Uterus (tissue), 2 donors: ENCODE data around the gene BMF.

Experiments
- POLR2A ChIP-seq, 2 donors: fragments of 450-650 bp; IDR thresholded peaks; one replicate each; pipeline ENCODE4 v1.6.1; 2016; ENCODE audit warnings: antibody characterized with exemption in 2 of 2, mild to moderate bottlenecking in 1 of 2, moderate library complexity in 1 of 2
- TF ChIP-seq, protein P1 (sequence below), 4 experiments: fragments of 200-600 bp in 2 of 4; fragments of 450-650 bp in 2 of 4; sonication (generic) in 2 of 4; IDR thresholded peaks; one replicate each; pipeline ENCODE4 v1.5.1; 2016 to 2019; ENCODE audit warnings: antibody characterized with exemption in 4 of 4, mild to moderate bottlenecking in 2 of 4, moderate library complexity in 1 of 4

DNA sequence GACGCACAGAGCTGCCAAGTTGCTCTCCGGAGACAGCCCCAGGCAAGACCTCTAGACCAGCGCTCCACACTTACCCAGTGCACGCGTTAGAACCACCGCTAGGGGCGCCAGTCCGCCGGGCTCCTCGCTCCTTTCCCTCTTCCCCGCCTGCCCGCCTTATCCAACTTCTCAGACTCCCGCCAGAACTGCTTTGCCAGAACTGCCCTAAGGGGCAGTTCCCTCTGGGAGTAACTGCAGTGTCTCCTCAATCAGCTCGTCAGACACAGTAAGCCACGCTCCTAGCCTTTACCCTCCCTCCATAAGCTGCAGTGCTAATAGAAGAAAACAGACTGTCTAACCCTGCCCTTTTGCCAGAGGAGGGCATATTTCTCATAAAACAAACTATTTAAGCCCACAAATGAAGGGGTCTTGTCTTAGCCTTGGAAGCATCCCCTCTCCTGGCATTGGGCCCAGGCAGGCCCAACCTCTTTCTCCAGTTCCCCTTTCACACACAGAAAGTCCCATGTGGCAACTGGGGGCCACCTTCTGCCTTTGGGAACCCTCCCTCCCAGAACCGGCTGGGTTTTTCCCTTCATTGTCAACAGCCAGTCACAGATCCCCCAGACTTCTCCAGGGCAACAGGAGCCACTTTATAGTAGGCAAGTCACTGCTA is 3.7 kb downstream of the BMF start:
- TF ChIP-seq POLR2A (IDR thresholded peaks at IDR 0.05), result peak in 1 of 2 donors; percentile 27
- TF ChIP-seq, protein P1, sequence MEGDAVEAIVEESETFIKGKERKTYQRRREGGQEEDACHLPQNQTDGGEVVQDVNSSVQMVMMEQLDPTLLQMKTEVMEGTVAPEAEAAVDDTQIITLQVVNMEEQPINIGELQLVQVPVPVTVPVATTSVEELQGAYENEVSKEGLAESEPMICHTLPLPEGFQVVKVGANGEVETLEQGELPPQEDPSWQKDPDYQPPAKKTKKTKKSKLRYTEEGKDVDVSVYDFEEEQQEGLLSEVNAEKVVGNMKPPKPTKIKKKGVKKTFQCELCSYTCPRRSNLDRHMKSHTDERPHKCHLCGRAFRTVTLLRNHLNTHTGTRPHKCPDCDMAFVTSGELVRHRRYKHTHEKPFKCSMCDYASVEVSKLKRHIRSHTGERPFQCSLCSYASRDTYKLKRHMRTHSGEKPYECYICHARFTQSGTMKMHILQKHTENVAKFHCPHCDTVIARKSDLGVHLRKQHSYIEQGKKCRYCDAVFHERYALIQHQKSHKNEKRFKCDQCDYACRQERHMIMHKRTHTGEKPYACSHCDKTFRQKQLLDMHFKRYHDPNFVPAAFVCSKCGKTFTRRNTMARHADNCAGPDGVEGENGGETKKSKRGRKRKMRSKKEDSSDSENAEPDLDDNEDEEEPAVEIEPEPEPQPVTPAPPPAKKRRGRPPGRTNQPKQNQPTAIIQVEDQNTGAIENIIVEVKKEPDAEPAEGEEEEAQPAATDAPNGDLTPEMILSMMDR (IDR thresholded peaks at IDR 0.05), result peak; percentile 83 to 98 (median 90)
